HL-60/S4 treated with phorbol 12-myristate 13-acetate at 8.2 ng/mL for 4 days and 3 days (cell line): Measurements from ENCODE around the gene AGAP1.

ENCODE experiments used
- in situ Hi-C: fragments of 300-500 bp; cut with MboI; formaldehyde crosslinking; loops from 2 replicates; pipeline ENCODE4 v1.15.0; 2022; ENCODE audit warnings: low sequenced_read_pairs

AGAP1 gene

DNA sequence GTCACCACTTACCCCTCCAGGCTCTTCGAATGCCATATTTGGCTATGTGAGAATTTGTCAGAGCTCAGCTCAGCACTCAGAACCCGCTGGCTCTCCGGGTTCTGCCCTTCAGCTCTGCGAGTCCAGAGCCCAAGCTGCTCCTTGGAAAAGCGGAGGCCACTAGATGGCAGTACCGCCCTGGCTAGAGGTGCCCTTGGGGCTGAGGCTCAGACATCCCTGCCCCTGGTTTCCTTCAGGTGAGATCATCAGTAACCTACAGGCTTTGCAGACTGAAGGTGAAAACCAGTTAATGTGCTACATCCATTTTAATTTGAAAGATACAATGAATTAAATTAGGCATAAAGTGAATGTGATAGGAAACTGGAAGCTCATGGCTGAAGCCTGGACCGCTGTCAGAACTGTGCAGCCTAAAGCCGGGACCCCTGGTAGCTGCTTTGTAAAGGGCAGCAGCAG is 285.6 kb downstream of the AGAP1 start:
- in situ Hi-C loops: no loop called here

- in situ Hi-C loops: no loop called here
Observed at GRCh38 chr2:235780401-235780800, 286.6 kb downstream of the AGAP1 start.

GRCh38 chr2:235781775-235782174 is 287.9 kb downstream of the AGAP1 start:
- in situ Hi-C loops: no loop called here

DNA sequence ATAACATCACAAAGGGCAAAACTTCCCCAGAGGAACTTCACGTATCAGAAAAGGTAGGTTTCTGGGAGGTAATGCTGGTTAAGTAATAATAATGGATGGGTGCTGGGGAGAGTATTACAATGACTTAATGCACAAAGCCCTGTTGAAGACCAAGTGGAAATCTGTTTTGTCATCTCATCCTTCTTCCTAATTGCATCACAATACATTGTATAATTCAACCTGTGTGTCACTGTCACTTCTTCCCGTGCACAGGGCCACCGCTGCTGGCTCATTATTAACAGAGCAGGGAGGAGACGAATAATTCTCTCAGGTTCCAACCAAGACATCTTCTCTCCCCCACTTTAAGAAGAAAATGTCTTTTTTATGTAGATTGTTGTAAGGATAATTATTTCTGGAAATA is 290.9 kb downstream of the AGAP1 start:
- in situ Hi-C loops: no loop called here

- in situ Hi-C loops: no loop called here
Observed at GRCh38 chr2:235789552-235789951, 295.7 kb downstream of the AGAP1 start.

DNA sequence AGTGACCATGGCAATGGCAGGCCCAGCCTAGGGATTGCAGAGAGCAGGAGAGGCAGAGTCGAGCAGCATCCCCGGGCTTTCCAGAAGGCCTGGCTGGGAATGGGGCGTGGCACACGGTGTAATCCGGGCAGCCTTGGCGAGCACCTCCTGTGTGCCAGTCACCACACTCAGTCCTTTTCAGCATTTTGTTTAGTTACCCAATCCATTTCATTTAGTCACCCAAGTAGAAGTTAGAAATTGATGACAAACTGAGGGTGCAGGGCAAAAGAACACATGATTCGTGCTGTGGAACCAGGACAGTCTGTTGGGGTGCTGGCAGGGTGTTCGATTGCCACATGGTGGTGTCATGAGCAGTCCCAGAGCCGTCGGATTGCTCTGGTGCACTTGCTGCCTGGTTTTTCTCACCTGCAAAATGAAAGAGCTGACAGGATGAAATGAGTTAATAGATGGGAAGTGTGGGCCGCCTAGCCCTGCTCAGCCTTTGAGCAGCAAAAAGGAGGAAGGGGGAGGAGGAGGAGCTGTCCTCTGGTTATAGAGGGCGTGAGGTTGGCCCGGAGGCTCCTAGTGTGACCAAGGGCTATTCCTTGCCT is 299.4 kb downstream of the AGAP1 start:
- in situ Hi-C loops: no loop called here

GRCh38 chr2:235799281-235799680 is 305.4 kb downstream of the AGAP1 start:
- in situ Hi-C loops: no loop called here

GRCh38 chr2:235802542-235802941 is 308.7 kb downstream of the AGAP1 start:
- in situ Hi-C loops: no loop called here

- in situ Hi-C loops: no loop called here
Observed at GRCh38 chr2:235803028-235803427, 309.2 kb downstream of the AGAP1 start.

DNA sequence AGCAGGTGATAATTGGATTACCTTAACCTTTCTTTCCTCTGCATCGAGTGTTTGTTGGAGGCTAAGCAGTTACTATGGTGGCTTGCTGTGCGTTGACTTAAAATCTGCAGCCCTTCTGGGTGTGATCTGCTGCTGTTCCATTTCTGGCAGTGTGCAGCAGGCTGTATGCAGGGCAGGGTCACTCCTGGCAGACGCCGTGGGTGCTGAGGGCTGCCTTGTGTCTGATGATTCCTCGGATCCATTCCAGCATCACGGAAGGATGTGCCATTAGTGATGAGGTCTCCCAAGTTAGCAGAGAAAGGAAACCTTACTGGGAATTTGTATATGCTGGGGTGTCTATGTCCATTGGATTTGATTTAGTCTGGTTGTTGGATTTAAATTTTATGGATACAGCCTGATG is 310.8 kb downstream of the AGAP1 start:
- in situ Hi-C loops: no loop called here

DNA sequence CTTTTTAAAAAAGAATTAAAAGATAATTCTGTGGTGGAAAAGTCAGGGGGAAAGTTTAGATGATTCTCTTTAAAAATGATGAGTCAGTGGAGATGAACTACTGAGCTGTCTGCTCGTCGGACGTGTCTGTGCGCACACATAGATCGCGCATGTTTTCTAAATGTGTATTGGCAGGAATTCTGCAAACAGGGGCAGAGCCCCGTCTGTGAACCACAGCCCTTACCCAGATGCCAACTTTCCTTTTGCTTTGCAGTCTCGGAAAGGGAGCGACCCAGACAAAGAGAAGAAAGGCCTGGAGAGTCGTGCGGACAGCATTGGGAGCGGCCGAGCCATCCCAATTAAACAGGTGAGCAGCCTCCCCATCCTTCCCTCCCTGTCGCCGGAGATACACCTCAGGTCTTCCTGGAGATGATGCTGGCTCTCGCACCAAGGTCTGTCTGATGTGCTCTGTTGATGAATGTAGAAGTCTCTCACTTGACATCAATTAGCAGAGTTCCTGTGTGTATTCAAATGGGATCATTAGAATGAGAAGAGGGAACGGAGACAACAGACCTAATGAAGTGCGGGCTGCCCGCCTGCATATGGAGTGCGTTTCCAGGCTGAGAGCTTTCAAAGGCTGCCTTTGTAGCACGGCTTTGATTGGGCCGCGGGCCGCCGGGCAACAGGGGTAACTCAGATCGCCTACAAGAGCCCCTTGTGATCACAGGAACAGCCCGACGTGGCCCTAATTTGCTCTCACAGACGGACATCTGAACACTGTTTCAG is 313.3 kb downstream of the AGAP1 start:
- in situ Hi-C loops: no loop called here

- in situ Hi-C loops: no loop called here
Observed at GRCh38 chr2:235808366-235808765, 314.5 kb downstream of the AGAP1 start.

- in situ Hi-C loops: no loop called here
Observed at GRCh38 chr2:235810252-235810651, 316.4 kb downstream of the AGAP1 start.

- in situ Hi-C loops: no loop called here
Observed at GRCh38 chr2:235810846-235811245, 317.0 kb downstream of the AGAP1 start.

- in situ Hi-C loops: no loop called here
Observed at GRCh38 chr2:235811446-235812184, 317.8 kb downstream of the AGAP1 start.

DNA sequence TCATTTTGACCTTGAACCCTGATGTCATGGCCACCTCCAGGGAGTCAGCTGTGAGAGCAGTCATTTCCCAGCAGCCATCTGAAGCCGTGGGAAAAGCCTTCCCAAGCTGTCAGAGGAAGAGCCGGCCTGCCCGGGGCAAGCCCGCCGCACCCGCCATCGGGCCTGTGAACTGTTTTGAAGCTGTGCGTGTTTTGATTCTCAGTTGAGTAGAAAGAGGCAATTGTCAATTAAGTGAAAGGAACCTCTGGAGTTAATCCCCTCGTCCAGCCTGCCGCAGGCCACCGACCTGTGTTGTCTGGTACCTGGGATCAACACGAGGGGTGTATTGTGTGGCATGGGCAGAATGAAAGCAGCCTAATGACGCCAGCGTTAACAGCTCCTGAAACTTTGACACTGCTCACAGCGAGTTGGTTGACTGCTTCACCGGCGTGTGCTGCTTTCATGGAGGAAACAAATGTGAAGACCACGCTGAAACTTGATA is 318.4 kb downstream of the AGAP1 start:
- in situ Hi-C loops: no loop called here

- in situ Hi-C loops: no loop called here
Observed at GRCh38 chr2:235813398-235813797, 319.6 kb downstream of the AGAP1 start.

- in situ Hi-C loops: no loop called here
Observed at GRCh38 chr2:235820571-235820970, 326.7 kb downstream of the AGAP1 start.

GRCh38 chr2:235824331-235824730 is 330.5 kb downstream of the AGAP1 start:
- in situ Hi-C loops: no loop called here

- in situ Hi-C loops: no loop called here
Observed at GRCh38 chr2:235825946-235826345, 332.1 kb downstream of the AGAP1 start.

DNA sequence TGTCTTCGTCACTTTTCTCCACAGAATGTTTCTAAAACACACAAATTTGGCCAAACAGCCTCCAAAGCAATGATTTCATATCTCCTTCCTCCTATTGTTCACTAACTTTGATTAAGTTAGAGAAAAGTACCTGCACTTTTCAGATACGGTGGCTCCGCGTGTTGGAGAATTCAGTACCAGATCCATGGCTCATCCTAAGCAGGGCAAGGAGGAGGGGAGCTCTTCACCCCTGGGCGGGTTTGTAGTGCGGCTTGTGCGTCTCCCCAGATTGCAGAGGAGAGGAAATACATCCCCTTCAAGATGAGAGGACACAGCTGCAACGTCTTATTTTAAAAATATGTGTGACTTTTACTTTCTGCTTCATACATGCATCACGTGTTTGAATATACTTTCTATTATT is 333.0 kb downstream of the AGAP1 start:
- in situ Hi-C loops: no loop called here

DNA sequence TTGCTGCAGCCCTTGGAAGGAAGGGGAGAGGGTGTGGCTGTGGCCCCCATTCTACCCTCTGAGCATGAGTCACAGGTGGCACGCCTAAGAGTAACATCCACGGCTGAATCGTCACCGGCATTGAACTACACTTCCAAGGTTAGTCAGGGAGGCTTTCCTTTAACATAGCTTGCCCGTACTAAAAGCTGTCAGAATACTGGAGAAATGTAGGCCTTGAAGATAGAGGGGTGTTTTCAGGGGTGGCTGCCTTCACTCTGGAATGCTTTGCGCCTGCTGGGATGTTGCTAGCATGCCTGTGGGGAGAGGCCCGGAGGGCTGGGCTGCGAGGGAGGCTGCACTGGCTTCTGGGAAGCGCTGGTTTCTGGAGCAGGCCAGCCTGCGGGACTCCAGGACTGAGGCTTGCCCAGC is 333.7 kb downstream of the AGAP1 start:
- in situ Hi-C loops: no loop called here
